Effector CD4-positive, alpha-beta T cell (primary cell): ENCODE measurements around the gene MAPK1.
"Not testable (repeated sequence)": the region's sequence is repeated elsewhere in the genome, so short reads cannot be mapped to it uniquely, and the experiment has no call there.

Experiments
- DNase-seq: peaks from one replicate; pipeline ENCODE4 v3.0.0-alpha.2; 2020

MAPK1 gene

GRCh38 chr22:21720191-21720859 lies 147.1 kb downstream of the MAPK1 start:
- not testable (repeated sequence) for DNase-seq

- no peak for DNase-seq
These were observed 148.4 kb downstream of the MAPK1 start for GRCh38 chr22:21719024-21719423.

GRCh38 chr22:21718499-21718898 lies 148.9 kb downstream of the MAPK1 start:
- no peak for DNase-seq

GRCh38 chr22:21716395-21717122 lies 150.9 kb downstream of the MAPK1 start:
- DNase-seq = not testable (repeated sequence)

- DNase-seq = no peak
These were observed 152.7 kb downstream of the MAPK1 start for GRCh38 chr22:21714786-21715185.

- no peak for DNase-seq
These were observed 153.2 kb downstream of the MAPK1 start for GRCh38 chr22:21714059-21714770.

- no peak for DNase-seq
These were observed 153.9 kb downstream of the MAPK1 start for GRCh38 chr22:21713428-21714058.

GRCh38 chr22:21712751-21713427 lies 154.6 kb downstream of the MAPK1 start:
- DNase-seq = peak; percentile 44

- DNase-seq = no peak
These were observed 155.6 kb downstream of the MAPK1 start for GRCh38 chr22:21711851-21712250.

- DNase-seq = no peak
These were observed 157.3 kb downstream of the MAPK1 start for GRCh38 chr22:21710156-21710555.

- DNase-seq = no peak
These were observed 157.8 kb downstream of the MAPK1 start for GRCh38 chr22:21709688-21710087.

GRCh38 chr22:21708960-21709359 lies 158.5 kb downstream of the MAPK1 start:
- DNase-seq = no peak

GRCh38 chr22:21707677-21708076 lies 159.8 kb downstream of the MAPK1 start:
- DNase-seq = no peak
